ENCODE results near the gene BCR. TPM values are rescaled to one million over a fixed set of nuclear protein-coding genes. Genes with fewer than 3 reads are reported as not detected.

Gene BCR
- polyA plus RNA-seq, 1 donor from 2014 or later = 57.5 TPM

DNA sequence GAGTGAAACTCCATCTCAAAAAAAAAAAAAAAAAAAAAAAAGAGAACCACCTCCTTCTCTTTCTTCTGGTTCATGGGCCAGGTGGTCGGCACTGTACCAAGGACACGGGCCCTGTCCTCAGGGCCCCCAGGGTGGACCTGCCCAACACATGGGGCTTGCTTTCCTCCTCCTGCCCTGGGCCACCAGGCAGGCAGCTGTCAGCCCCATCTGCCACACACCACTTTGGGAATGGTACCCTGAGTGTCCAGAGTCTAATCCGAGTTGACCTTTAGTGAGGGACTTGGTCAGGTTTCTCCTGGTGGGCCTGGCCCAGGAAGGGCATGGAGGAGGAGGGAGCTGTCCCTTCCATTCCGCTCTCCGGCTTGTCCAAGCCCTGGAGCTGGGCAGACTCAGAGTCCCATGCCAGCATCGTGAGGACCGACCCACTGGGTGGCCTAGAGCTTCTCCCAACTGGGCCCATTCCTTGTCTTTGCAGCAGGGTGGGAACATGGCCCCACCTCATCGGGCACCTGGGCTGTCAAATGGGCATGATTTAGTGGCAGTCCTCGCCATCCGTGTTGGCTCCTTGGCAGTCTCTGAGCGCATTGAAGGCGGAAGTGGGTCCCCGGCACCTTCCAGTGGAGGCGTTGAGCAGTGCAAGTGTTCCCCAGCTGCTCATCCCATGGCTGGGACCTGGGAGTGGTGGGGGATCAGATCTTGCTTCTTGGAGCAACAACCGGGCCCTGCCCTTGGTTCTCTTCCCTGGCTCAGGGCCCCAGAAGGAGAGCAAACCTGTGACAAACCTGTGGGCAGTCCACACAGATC is 94.8 kb downstream of the BCR start:
- no peaks in the 10 kb centered on the region for H3K79me2 ChIP-seq (replicated peaks; ENCODE audit: insufficient read depth, low read length)
- H3K9me3 ChIP-seq (ENCODE audit: low read length) = no peaks in the 10 kb centered on the region
- H3K36me3 ChIP-seq (ENCODE audit: insufficient read depth, low read length) = no peaks in the 10 kb centered on the region
- no peak overlapping the region for H3K4me2 ChIP-seq (ENCODE audit: low read length)
- no peaks in the 10 kb centered on the region for H4K20me1 ChIP-seq (ENCODE audit: insufficient read depth)
- no peaks in the 10 kb centered on the region for H3K9me2 ChIP-seq (ENCODE audit: insufficient read depth, low read length)
- H3K4me3 ChIP-seq (ENCODE audit: low read length) = no peak overlapping the region
- no peaks in the 10 kb centered on the region for H3F3A ChIP-seq (ENCODE audit: insufficient read depth, low read length, poor library complexity, severe bottlenecking)
- H3K27me3 ChIP-seq (ENCODE audit: insufficient read depth, low read depth, low read length) = no peaks in the 10 kb centered on the region
- H2AFZ ChIP-seq (ENCODE audit: low read depth, low read length) = no peak overlapping the region
- no peak overlapping the region for H3K9ac ChIP-seq (ENCODE audit: low read length)
- H3K27ac ChIP-seq (ENCODE audit: low read length) = no peak overlapping the region
- TF ChIP-seq REST (IDR thresholded peaks at IDR 0.05; ENCODE audit: borderline replicate concordance) = no peak
- no peak for TF ChIP-seq SMC3 (conservative IDR thresholded peaks at IDR 0.05; ENCODE audit: poor library complexity)
- TF ChIP-seq, protein P1, sequence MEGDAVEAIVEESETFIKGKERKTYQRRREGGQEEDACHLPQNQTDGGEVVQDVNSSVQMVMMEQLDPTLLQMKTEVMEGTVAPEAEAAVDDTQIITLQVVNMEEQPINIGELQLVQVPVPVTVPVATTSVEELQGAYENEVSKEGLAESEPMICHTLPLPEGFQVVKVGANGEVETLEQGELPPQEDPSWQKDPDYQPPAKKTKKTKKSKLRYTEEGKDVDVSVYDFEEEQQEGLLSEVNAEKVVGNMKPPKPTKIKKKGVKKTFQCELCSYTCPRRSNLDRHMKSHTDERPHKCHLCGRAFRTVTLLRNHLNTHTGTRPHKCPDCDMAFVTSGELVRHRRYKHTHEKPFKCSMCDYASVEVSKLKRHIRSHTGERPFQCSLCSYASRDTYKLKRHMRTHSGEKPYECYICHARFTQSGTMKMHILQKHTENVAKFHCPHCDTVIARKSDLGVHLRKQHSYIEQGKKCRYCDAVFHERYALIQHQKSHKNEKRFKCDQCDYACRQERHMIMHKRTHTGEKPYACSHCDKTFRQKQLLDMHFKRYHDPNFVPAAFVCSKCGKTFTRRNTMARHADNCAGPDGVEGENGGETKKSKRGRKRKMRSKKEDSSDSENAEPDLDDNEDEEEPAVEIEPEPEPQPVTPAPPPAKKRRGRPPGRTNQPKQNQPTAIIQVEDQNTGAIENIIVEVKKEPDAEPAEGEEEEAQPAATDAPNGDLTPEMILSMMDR (IDR thresholded peaks at IDR 0.05; ENCODE audit: poor library complexity, severe bottlenecking) = no peak

- Histone ChIP-seq H3K27ac (ENCODE audit: low read length) (no peak overlapping the region), H3K27me3 (ENCODE audit: insufficient read depth, low read depth, low read length) (no peaks in the 10 kb centered on the region), H3K9ac (ENCODE audit: low read length) (no peak overlapping the region), H3K36me3 (ENCODE audit: insufficient read depth, low read length) (no peaks in the 10 kb centered on the region), H3K79me2 (replicated peaks; ENCODE audit: insufficient read depth, low read length) (no peaks in the 10 kb centered on the region), H3K4me3 (ENCODE audit: low read length) (no peak overlapping the region), H3F3A (ENCODE audit: insufficient read depth, low read length, poor library complexity, severe bottlenecking) (no peaks in the 10 kb centered on the region), H2AFZ (ENCODE audit: low read depth, low read length) (no peak overlapping the region), H4K20me1 (ENCODE audit: insufficient read depth) (no peaks in the 10 kb centered on the region), H3K9me3 (ENCODE audit: low read length) (no peaks in the 10 kb centered on the region), H3K9me2 (ENCODE audit: insufficient read depth, low read length) (no peaks in the 10 kb centered on the region), H3K4me2 (ENCODE audit: low read length) (no peak overlapping the region)
- TF ChIP-seq TAF1 (IDR thresholded peaks at IDR 0.05; ENCODE audit: low read depth) = no peak
- TF ChIP-seq POLR2AphosphoS5 (IDR thresholded peaks at IDR 0.05) = no peak
- TF ChIP-seq MXI1 (conservative IDR thresholded peaks at IDR 0.05; ENCODE audit: poor library complexity, severe bottlenecking) = no peak
- no peak for TF ChIP-seq RAD21 (conservative IDR thresholded peaks at IDR 0.05)
- TF ChIP-seq, protein P1 (IDR thresholded peaks at IDR 0.05; ENCODE audit: poor library complexity, severe bottlenecking) = no peak
- no peak for TF ChIP-seq REST (IDR thresholded peaks at IDR 0.05; ENCODE audit: borderline replicate concordance)
- no peak for TF ChIP-seq EP300 (conservative IDR thresholded peaks at IDR 0.05; ENCODE audit: poor library complexity, severe bottlenecking)
- no peak for TF ChIP-seq SMC3 (conservative IDR thresholded peaks at IDR 0.05; ENCODE audit: poor library complexity)
- TF ChIP-seq EZH2 (IDR thresholded peaks at IDR 0.05; ENCODE audit: borderline replicate concordance, insufficient read depth, low read length, poor library complexity, severe bottlenecking) = no peak
Measured at GRCh38 chr22:23275751-23276150, 95.4 kb downstream of the BCR start.
